Ammon's horn (tissue), 1 donor: ENCODE data around the gene PIM3.

Experiments used
- DNase-seq: peaks from one replicate; pipeline ENCODE4 v3.0.0-alpha.2; 2016; ENCODE audit warnings: low spot score

The PIM3 gene

GRCh38 chr22:49955581-49956417, 4.8 kb upstream of the PIM3 start:
- DNase-seq: no peak

GRCh38 chr22:49956418-49956770, 4.2 kb upstream of the PIM3 start:
- no peak for DNase-seq

- DNase-seq: no peak
Measured at GRCh38 chr22:49956914-49957825, 3.4 kb upstream of the PIM3 start.

GRCh38 chr22:49957826-49958365, 2.7 kb upstream of the PIM3 start:
- DNase-seq: no peak

GRCh38 chr22:49958366-49958921, 2.1 kb upstream of the PIM3 start:
- no peak for DNase-seq

DNA sequence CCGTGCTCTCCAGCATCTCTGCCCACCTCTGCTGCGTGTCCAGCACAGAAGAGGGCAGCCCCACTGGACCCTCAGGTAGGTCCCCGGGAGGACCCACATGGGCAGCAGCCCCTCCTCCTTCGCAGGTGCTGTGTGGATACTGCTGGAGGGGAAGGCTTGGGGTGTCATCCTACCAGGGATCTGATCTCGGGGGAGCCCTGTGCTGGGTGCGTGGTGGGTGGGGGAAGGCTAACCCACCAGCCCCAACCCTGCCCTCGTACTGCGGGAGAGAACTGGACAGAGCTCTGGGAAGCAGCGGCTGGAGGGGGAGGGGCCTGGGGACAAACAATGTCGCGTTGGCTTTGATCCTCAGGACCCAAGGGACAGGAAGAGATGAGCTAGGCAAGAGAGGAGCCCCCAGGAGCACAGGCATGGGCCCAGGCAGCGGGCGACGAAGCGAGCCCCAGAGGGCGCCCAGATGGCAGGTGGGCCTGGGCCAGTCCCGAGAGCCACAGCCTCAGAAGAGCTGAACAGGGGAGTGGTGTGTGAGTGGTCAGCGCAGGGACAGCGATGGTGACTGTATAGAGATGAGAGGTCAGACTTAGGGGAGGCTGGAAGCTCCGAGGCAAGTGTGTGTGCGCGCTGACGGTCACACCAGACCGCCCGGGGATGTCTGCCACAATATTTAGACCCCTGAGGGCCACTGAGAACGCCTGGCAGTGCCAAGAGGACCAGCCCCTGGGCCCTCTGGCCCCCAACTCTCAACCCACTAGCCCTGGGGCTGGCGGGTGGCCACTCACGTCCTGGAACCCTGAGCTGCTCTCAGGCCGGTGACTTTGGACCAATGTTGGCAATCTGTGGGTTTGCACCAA, 1.4 kb upstream of the PIM3 start:
- DNase-seq: no peak

DNA sequence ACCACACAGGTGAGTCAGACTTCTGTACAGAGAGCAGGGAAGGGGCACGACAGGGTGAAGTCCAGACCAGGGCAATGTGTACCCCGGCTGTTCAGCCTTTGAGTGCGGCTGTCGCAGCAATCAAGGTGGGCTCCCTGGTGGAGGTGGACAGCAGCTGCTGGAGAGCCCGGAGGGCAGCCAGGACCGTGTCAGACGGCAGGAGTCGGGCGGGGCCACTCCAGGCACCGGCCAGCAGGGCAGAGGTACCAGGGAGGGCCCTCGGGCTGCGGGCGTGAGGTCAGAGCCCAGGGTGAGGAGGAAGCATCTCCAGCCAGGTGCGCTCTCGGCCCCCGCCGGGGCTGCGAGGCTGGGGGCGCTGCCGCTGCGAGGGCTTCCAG, 802 bp upstream of the PIM3 start:
- DNase-seq: no peak

- no peak for DNase-seq
Measured at GRCh38 chr22:49961005-49961600, 531 bp downstream of the PIM3 start.

DNA sequence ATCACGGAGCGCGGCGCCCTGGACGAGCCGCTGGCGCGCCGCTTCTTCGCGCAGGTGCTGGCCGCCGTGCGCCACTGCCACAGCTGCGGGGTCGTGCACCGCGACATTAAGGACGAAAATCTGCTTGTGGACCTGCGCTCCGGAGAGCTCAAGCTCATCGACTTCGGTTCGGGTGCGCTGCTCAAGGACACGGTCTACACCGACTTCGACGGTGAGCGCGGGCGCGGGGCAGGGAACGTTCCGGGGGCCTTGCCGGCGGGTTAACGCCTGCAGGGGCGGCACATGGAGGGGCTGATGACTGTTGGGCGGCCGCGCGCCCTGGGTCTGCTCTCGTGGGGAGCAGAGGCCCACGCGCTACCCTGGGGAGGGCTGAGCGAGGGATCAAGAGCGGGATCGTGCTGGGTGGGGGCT, 1.0 kb downstream of the PIM3 start:
- DNase-seq: no peak

GRCh38 chr22:49962012-49962750, 1.6 kb downstream of the PIM3 start:
- peak; percentile 76 for DNase-seq

GRCh38 chr22:49962751-49963646, 2.4 kb downstream of the PIM3 start:
- DNase-seq: no peak

- DNase-seq: peak; percentile 1
Measured at GRCh38 chr22:49963647-49964026, 3.1 kb downstream of the PIM3 start.

- DNase-seq: peak; percentile 4
Measured at GRCh38 chr22:49964136-49965090, 3.8 kb downstream of the PIM3 start.

GRCh38 chr22:49965091-49966040, 4.8 kb downstream of the PIM3 start:
- peak; percentile 1 for DNase-seq

DNA sequence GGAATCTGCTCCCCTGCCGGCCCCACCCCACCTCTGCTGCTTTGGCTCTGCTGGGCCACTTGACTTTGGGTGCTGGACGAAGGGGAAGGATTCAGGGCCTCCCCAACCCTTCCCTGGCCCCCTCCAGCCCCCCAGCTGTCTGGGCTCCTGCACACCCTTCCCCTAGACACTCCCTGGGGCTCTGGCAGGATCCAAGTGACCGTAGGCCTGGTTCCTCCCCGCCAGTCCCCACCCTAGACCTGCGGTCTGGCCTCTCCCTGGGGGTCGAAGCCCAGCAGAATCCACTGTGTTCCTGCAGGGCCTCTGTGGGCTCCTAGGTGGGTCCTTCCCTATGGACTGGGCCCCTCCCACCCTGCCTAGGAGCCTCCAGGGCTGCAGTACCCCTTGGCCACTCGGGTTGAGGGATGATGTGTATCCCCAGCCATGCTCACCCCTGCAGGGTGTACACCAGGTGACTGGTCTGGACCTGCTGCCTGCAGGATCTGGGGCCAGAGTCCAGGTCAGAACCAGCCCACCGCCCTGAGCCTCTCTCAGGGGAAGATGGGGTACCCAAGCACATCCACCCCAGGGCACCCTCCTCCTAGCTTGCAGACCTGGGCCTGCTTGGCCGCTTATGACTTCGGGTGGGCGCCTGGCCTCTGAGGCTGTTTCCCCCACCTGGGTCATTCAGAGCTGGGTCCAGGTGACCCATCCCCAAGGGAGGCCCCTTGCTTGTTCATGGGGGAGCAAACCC, 5.6 kb downstream of the PIM3 start:
- peak; percentile 1 for DNase-seq
